IMR-90 (cell line): Measurements from ENCODE around the gene COL28A1.

ENCODE experiments used
- BHLHE40 ChIP-seq: fragments of 150-350 bp; IDR thresholded peaks from 2 replicates; pipeline ENCODE4 v1.6.1; 2016; ENCODE audit warnings: mild to moderate bottlenecking, low read depth, low read length
- CHD1 ChIP-seq: IDR thresholded peaks from 2 replicates; pipeline ENCODE4 v1.6.1; 2012; ENCODE audit warnings: low read depth, low read length, improper control_type of control experiment
- CTCF ChIP-seq: conservative IDR thresholded peaks from 2 replicates; pipeline ENCODE4 v1.5.1; 2012; ENCODE audit warnings: mild to moderate bottlenecking, low read depth, low read length, improper control_type of control experiment
- FOS ChIP-seq: fragments of 150-350 bp; IDR thresholded peaks from 2 replicates; pipeline ENCODE4 v1.6.1; 2016; ENCODE audit warnings: low read depth, low read length
- MAFK ChIP-seq: IDR thresholded peaks from 2 replicates; pipeline ENCODE4 v1.6.1; 2012; ENCODE audit warnings: low read depth, low read length, improper control_type of control experiment
- MAZ ChIP-seq: IDR thresholded peaks from 2 replicates; pipeline ENCODE4 v1.6.1; 2012; ENCODE audit warnings: low read depth, mild to moderate bottlenecking, low read length, improper control_type of control experiment, moderate library complexity, borderline replicate concordance
- MXI1 ChIP-seq: IDR thresholded peaks from 2 replicates; pipeline ENCODE4 v1.6.1; 2012; ENCODE audit warnings: low read depth, mild to moderate bottlenecking, low read length, moderate library complexity, borderline replicate concordance
- NFE2L2 ChIP-seq: fragments of 150-350 bp; IDR thresholded peaks from 2 replicates; pipeline ENCODE4 v1.6.1; 2016; ENCODE audit warnings: low read depth, mild to moderate bottlenecking, low read length
- POLR2A ChIP-seq: IDR thresholded peaks from 2 replicates; pipeline ENCODE4 v1.6.1; 2012; ENCODE audit warnings: mild to moderate bottlenecking, low read depth, low read length
- RAD21 ChIP-seq: IDR thresholded peaks from 2 replicates; pipeline ENCODE4 v1.6.1; 2012; ENCODE audit warnings: low read length, improper control_type of control experiment
- TF ChIP-seq, protein P1 (sequence below): fragments of 150-350 bp; IDR thresholded peaks from 2 replicates; pipeline ENCODE4 v1.6.1; 2017; ENCODE audit warnings: mild to moderate bottlenecking, antibody characterized with exemption, low read length, low read depth

- no peak for TF ChIP-seq CTCF
- no peak for TF ChIP-seq BHLHE40
- no peak for TF ChIP-seq CHD1
- TF ChIP-seq POLR2A, result no peak
- TF ChIP-seq MAZ, result no peak
- no peak for TF ChIP-seq RAD21
- no peak for TF ChIP-seq FOS
- TF ChIP-seq MXI1, result no peak
- TF ChIP-seq NFE2L2, result no peak
- TF ChIP-seq MAFK, result no peak
- TF ChIP-seq, protein P1, sequence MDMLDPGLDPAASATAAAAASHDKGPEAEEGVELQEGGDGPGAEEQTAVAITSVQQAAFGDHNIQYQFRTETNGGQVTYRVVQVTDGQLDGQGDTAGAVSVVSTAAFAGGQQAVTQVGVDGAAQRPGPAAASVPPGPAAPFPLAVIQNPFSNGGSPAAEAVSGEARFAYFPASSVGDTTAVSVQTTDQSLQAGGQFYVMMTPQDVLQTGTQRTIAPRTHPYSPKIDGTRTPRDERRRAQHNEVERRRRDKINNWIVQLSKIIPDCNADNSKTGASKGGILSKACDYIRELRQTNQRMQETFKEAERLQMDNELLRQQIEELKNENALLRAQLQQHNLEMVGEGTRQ, result no peak
Observed at GRCh38 chr7:7422641-7423040, 113.0 kb downstream of the COL28A1 start.
